ENCODE measurements around the gene PLA2G6.
A peak's percentile ranks its signal among the peaks of the same experiment; 100 is the strongest.

The PLA2G6 gene

DNA sequence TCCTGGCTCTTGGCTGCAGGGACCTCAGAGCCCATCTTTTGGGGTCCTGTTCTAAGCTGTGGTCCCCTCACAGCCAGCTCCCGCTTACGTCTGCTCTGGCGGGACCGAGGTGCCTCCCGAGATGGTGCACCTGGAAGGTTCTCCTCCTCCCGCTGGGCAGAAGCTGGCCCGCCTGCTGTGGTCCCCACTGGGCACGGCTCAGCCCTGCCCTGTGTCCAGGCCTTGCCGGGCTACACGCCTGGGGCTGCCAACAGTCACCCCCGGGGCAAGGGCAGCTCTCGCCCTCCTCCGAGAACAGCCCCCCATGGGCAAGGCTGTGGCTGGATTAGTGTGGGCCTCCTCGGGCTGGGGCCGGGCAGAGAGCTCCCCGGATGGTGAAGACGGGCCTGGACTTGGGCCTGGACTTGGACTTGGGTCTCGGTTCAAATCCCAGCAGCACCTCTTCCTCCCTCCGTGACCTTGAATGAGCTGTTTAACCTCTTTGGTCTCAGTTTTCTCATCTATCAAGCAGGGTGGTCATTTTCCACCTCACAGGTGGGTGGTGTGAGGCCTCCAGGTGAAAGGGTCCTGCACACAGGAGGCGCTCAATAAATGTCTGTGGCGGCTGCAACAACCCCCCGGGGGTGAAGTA is 72.1 kb downstream of the PLA2G6 start:
- DNase-seq (ENCODE audit: low spot score) = peak; percentile 20

DNA sequence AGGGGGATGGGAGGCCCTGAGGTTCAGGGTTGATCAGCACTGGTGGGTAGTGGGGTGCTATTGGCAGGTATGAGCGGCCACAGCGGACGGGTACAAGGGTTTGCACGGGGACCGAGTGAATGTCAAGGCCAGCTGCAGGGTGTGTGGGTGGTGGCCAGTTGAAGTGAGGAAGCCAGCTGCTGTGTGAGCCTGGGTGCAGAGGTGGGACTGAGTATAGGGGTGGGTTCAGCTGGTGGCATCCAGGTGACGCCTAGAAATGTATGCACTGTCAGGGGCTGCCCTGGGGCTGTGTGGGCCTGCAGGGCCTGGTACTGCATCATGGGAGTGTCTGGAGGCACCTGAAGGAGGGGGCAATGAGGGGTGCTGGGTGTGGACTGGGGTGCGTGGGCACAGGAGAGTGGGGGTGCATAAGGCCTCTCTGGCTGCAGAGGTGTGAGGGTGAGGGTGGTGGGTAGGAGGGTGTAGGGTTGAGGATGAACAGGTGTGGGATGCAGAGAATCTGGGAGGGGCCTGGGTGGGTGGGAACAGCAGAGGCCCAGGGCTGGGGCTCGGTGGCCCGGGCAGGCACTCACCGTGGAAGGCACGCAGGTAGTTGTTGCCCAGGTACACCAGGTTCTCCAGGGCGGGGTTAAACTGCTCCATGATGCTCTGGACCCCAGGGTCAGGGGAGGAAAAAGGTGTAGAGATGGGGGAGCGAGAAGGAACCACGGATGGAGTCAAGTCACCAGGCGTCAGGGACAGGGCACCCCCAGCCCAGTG is 72.9 kb downstream of the PLA2G6 start:
- peak; percentile 54 for DNase-seq (ENCODE audit: low spot score)

DNA sequence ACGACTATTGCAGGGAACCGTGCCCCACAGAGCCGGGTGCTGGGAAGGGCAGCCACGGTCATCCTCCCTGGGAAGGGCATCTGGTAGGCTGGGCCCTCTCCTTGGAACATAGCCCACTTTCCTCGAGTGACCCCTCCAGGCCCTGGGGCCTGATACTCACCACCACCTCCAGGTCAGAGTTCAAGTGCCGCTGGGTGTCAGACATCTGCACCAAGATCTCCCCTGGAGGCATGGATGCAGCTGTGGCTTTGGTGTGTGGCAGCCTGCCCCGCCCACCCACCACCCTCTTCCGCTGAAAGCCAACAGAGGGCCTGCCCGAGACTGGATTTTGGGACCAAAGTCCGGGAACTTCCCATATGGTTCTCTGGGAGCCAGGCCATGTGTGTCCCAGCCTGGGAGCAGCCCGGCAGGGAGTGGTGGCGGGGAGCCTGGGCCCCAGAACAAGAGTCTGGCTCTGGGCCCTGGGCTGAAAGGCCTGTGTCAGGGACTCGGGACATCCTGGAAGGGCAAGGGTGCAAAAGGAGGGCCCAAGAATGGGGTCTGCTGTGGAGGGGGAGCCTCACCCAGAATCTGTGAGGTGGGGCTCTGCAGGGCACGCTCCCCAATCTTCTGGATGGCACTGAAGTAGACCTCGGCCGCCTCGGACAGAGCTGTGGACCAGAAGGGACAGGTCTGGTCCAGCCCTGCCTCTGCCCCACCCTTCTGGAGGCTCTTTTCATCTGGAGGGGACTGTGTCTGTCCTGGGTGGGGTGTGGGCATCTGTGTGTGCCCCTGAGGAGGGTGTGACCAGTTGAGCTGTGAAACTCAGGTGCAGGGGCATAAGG is 73.7 kb downstream of the PLA2G6 start:
- peak; percentile 76 for DNase-seq (ENCODE audit: low spot score)

GRCh38 chr22:38106814-38107578 is 74.6 kb downstream of the PLA2G6 start:
- DNase-seq (ENCODE audit: low spot score) = no peak

- no peak for DNase-seq (ENCODE audit: low spot score)
These were observed 77.5 kb downstream of the PLA2G6 start for GRCh38 chr22:38104084-38104483.

- DNase-seq (ENCODE audit: low spot score) = no peak
These were observed 78.0 kb downstream of the PLA2G6 start for GRCh38 chr22:38103641-38104040.

DNA sequence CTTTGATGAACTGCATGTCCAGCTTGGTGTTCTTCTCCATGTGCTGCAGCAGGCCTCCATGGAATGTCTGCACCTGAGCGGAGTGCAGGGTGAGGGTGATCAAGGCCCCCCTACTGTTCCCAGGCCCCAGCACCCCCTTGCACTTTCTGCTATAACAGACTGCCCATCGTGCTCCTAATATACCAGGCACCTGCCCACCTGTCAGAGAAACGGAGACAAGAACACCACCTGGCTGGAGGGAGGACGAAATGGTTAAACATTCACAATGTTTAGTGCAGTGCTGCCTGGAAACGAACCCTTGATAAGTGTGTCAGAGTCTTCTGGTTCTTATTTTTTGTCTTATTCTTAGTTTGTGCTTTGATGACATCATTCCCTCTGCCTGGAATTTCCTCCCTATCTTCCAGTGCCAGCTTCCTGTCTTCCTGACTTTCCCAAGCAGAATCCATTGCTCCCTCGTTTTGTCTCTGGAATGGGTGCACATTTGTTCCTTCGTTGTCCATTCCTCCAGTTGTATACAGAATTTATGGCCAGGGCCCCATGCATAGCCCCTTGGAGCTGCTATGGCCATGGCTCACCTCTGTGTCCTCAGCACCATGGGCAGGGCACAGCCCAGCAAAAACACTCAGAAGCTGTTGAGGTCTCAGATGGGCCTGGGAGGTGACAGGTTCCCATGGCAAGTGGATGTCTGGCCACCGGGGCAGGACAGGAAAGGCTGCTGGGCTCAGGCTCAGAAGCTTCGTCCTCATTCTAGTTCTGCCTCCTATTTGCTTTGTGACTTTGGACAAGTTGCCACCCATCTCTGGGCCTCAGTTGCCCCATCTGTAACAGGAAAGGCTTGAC is 83.0 kb downstream of the PLA2G6 start:
- DNase-seq (ENCODE audit: low spot score) = no peak

DNA sequence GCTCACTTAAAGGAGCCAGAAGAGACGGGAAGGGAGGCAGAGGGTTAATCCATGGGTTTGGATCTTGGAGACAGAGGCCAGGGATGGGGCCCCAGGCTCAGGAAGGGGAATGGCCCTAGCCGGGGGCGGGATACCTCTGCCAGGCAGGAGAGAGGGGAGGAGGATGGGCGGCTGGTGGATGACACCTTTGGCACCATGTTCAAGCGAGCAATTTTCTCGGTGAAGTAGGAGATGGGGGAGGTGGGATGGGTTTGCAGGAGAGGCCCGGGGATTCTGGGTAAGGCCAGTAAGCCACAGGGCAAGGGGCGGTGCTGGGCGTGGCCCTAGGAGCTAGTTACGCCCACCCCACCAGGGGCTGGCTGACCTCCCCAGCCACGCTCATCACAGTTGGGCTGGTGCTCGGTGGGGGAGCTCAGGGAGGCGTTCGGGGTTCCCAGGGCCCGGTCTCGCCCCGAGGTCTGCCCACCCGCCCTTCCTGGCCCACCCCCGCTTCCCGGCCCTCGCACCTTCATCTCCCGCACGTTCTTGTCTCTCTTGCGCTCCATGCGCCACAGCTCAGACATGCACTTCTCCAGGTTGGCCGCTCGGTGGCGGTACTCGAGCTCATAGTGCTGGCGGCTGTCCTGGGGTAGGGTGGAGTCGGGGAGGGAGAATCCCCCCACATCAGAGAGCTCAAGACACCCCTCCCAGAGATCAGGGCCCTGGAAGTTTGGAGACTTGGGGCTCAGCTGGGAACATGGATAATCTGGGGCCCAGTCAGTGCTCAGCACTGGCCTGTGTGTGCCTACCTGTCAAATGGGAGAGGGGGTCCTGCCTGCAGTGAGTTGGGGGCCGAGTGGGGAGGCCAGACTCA is 83.8 kb downstream of the PLA2G6 start:
- DNase-seq (ENCODE audit: low spot score) = no peak

DNA sequence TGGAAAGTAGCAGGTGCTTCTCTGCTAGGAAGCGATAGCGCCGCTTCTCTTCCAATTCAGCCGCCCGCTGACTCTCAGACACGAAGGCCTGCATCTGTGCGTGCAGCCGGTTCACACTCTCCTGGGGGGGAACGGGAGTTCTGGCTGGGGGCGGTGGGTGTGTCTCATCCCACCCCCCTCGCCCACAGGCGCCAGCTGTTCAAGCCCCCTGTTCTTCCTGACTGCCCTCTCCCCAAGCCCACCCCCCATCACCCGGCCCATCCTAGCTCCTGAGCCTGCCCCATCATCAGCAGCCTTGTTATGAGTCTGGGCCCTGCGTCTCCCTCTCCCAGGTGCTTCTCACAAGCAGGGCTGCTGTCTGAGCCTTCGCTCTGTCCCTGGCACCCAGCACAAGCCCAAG is 84.6 kb downstream of the PLA2G6 start:
- no peak for DNase-seq (ENCODE audit: low spot score)

DNA sequence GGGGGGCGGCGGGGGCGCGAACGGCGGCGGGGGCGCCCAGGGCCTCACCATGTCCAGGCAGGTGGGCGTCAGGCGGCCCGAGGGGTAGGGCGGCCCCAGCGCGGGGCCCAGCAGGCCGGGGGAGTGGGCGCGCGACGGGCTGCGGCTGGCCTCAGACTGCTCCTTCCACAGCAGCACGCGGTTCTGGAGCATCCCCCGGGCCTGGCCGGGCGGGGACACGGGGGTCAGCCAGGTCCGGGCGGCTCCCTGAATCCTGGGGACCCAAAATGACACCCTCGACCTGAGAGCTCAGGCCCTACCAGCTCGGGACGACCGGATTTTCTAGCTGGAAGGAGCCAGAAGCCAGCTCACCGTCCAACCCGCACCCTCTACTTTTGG is 92.2 kb downstream of the PLA2G6 start:
- DNase-seq (ENCODE audit: low spot score) = no peak

DNA sequence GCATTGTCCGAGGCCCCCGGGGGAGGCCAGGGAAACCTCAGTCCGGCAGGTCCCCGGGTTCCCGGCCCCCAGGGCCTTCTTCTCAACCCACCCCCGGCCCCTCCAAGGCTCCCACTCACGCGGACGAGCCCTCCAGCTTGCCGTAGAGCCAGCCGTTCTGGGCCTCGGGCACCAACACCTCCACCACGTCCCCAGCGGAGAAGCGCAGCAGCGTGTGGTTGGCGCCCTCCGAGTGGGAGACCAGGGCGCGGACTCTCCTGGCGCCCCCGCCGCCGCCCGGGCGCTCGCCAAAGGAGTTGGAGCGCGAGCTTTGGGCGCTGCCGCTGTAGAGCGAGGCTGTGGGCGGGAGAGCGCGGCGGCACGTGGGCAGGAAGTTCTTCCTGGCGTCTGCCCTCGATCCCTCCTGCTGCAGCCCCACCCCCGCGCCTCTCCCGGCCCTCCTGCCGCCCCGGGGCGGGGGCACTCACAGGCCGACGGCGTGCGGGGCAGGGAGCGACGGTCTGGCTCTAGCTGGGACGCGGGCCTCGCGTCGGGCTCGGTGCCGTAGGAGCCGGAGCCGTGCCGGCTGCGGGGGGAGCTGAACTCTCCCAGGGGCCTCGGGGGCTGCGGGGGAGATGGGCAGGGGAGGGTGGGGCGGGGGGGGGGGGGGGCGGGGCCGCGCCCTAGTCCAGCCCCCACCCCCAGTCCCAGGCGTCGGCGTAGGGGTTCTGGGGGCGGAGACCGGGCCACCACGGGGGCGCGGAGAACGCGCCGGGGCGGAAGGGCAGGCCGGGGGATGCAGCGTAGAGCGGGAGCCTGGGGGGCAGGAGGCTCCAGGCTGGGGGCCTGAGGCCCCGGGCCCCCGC is 92.8 kb downstream of the PLA2G6 start:
- no peak for DNase-seq (ENCODE audit: low spot score)

- DNase-seq (ENCODE audit: low spot score) = no peak
These were observed 93.8 kb downstream of the PLA2G6 start for GRCh38 chr22:38087855-38088254.

DNA sequence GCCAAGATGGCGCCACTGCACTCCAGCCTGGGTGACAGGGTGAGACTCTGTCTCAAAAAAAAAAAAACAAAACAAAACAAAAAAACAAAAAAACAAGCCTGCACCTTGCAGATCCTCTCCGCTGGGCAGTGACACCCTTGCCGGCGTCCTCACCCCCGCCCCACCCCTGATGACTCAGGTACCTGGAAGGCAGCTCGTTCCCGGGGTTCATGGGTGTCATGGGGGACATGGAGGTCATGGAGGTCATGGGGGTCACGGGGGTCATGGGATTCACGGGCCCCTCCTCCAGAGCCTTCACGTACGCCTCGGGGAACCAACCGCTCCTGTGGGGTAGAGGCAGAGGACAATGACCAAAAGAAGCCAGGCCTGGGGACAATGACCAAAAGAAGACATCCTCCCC is 94.7 kb downstream of the PLA2G6 start:
- DNase-seq (ENCODE audit: low spot score) = no peak

DNA sequence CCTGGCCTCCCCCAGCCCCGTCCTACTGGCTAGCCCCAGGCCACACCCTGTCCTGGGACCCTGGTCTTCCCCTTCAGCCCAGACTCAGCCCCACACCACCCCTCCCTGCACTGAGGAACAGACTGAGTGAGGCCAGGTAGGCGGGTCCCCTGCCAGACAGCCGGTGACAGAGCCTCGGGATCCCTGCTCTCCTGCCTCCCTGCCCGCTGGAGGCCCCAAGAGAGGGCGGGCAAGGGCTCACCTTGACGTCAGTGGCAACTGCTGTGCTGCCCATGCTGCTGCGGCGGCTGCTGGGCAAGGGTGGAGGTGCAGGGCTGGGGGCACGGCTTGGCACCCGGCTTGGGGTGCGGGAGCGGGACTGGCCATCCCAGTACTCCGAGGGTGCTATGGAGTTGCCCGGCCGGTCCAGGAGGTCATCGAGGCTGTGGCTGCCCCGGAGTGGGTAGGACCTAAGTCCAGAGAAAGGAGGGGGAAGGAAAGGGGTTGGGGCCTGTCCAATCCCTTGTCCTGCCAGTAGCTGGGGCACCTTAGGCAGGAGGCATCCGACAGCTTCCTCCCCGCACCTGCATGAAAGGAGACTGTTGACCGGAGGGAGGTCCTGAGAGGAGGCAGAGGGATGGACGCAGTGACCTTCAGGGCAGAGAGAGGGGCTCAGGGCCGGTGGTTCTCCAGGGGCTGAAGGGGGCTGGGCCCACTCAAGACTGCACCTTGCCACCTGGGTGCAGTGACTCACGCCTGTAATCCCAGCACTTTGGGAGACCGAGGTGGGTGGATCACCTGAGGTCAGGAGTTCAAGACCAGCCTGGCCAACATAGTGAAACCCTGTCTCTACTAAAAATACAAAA is 95.4 kb downstream of the PLA2G6 start:
- no peak for DNase-seq (ENCODE audit: low spot score)

GRCh38 chr22:38085501-38085900 is 96.1 kb downstream of the PLA2G6 start:
- no peak for DNase-seq (ENCODE audit: low spot score)

DNA sequence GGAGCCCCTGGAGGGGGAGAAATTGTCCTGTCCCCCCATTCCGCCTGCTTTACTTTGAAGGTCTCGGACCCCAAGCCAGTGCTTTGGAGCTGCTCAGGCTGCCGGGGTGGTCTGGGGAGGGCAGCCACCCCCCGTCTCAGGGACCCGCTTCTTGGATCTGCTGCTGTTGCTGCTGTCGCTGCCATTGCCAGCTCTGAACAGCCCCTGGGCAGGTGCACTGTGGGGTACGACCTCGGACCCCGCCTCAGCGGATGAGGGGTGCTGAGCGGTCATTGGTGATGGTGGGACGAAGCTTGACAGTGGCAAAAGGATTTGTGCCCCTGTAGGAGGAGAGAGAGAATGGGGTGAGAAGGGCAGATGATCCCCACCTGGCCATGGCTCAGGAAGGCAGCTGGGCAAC is 96.6 kb downstream of the PLA2G6 start:
- DNase-seq (ENCODE audit: low spot score) = no peak

- no peak for DNase-seq (ENCODE audit: low spot score)
These were observed 97.5 kb downstream of the PLA2G6 start, which contains the start of gene SLC16A8 for GRCh38 chr22:38083931-38084631. Gene SLC16A8, minus strand, starts transcription at chr22:38084184. Its CDS starts 1,311 bp downstream, at chr22:38082873.

All from SW480 (cell line).